Ishikawa (cell line): ENCODE measurements around the gene GCAT.

Experiments
- RAD21 ChIP-seq: IDR thresholded peaks from 2 replicates; pipeline ENCODE4 v1.6.1; 2012; ENCODE audit warnings: low read depth
- TAF1 ChIP-seq: IDR thresholded peaks from 2 replicates; pipeline ENCODE4 v1.6.1; 2012; ENCODE audit warnings: low read depth, mild to moderate bottlenecking
- YY1 ChIP-seq: IDR thresholded peaks from 2 replicates; pipeline ENCODE4 v1.6.1; 2012; ENCODE audit warnings: low read depth

DNA sequence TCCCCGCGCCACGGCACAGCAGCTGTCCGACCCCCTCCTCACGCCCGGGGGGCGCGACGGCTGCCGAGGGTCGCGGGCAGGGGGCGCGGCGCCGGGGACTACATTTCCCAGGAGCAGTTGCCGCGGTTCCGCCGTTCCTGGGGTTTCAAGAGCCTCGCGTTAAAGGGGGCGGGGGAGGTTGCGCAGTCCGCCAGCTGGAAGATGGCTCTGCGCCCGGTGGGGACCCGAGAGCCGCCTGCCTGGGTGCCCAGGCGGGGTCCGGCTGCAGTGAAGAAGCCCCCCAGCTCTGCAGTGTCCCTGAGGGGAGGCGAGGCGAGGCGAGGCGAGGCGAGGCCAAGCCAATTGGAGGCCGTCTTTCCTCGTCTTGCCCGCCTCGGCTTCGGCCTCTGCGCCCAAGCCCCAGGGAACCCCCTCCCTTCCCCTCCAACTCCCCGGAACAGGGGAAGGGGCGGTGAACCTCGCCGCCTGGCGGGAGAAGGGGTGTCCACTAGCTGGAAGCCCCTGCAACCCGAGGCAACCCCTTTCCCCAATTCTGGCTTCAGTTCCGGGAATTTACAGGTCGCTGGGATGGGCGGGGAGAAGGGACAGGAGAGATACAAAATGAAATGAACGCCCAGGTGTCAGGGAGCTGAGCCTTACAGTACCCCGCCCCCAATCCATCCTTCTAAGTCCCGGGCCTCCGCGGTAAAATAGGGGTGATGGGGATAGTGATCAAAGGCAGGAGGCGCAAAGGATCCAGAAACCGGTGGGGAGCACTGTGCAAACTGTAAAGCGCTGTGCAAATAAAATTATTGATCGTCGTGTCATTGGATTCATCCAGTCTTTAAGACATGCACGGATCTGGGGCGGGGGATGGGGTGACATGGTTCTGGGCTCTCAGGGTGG, 5.2 kb upstream of the GCAT start:
- TF ChIP-seq RAD21 (no peak), TAF1 (no peak), YY1 (no peak)
